Immature natural killer cell (primary cell): ENCODE measurements around the gene TMEM129. TPM values are rescaled to one million over a fixed set of nuclear protein-coding genes. Genes with fewer than 3 reads are reported as not detected.

Source experiments
- DNase-seq, 3 donors: peaks; one replicate each; pipeline ENCODE4 v3.0.0; 2022; ENCODE audit warnings: mixed read lengths in 1 of 3
- H3K27ac Mint-ChIP-seq, 6 donors: one replicate each; pipeline ENCODE4 v1.8.0; 2020; ENCODE audit warnings: mixed read lengths in 6 of 6, mild to moderate bottlenecking in 5 of 6, inconsistent platforms in 4 of 6, moderate library complexity in 3 of 6
- H3K27me3 Mint-ChIP-seq, 3 donors: one replicate each; pipeline ENCODE4 v1.8.0; 2020 to 2021; ENCODE audit warnings: low read depth in 3 of 3, mild to moderate bottlenecking in 3 of 3, mixed read lengths in 3 of 3, moderate library complexity in 3 of 3, inconsistent platforms in 1 of 3
- H3K36me3 Mint-ChIP-seq, 3 donors: one replicate each; pipeline ENCODE4 v1.8.0; 2020; ENCODE audit warnings: mixed read lengths in 3 of 3, inconsistent platforms in 2 of 3, mild to moderate bottlenecking in 2 of 3
- H3K4me1 Mint-ChIP-seq, 2 donors: one replicate each; pipeline ENCODE4 v1.8.0; 2020; ENCODE audit warnings: inconsistent platforms in 2 of 2, mild to moderate bottlenecking in 2 of 2, mixed read lengths in 2 of 2, moderate library complexity in 1 of 2
- H3K4me3 Mint-ChIP-seq, 5 donors: one replicate each; pipeline ENCODE4 v1.8.0; 2020; ENCODE audit warnings: mild to moderate bottlenecking in 5 of 5, mixed read lengths in 5 of 5, inconsistent platforms in 3 of 5, moderate library complexity in 3 of 5
- H3K9me3 Mint-ChIP-seq, 6 donors: one replicate each; pipeline ENCODE4 v1.8.0; 2020; ENCODE audit warnings: mild to moderate bottlenecking in 6 of 6, mixed read lengths in 6 of 6, inconsistent platforms in 4 of 6, moderate library complexity in 3 of 6
- polyA plus RNA-seq, 3 donors: library from polyadenylated mRNA; unstranded; fragments of 300-500 nt; fragmentation: Illumina TruSeq; gene quantifications; one replicate each; pipeline ENCODE4 v1.2.3, GENCODE V29; 2021

Gene TMEM129
- polyA plus RNA-seq, 3 donors from 2014 or later, result 25.5 to 37.9 (median 37.3) TPM

- peaks cover 0 to 2% (median 0%) of the 10 kb centered on the region in 3 donors for H3K27me3 Mint-ChIP-seq
- H3K4me1 Mint-ChIP-seq, result no peaks in the 10 kb centered on the region
- H3K4me3 Mint-ChIP-seq, result no peak overlapping the region
- no peaks in the 10 kb centered on the region for H3K9me3 Mint-ChIP-seq
- DNase-seq, result no peak
- H3K36me3 Mint-ChIP-seq, result peaks cover 0 to 9% (median 4%) of the 10 kb centered on the region in 3 donors
- no peak overlapping the region for H3K27ac Mint-ChIP-seq
These were observed 23.4 kb upstream of the TMEM129 start for GRCh38 chr4:1744552-1744951.

DNA sequence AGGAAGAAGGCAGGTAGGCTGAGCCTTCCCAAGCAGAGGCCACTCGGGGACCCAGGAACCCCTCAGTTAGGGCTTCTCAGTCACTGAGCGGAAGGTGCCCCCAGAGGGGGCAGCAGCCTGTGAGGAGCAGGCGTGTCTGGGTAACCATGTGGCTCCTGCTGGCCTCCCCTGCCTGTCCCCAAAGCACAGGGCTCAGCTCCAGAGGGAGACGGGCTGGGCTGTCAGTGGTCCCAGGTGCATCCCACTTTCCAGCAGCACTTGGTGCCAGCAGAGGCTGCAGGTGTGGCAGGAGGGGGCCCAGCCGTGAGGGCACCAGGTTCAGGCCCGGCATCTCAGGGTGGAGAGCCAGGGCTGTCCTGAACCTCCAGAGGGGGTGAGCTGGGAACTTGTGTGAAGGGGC, 22.9 kb upstream of the TMEM129 start:
- Mint-ChIP-seq H3K4me1 (no peaks in the 10 kb centered on the region), H3K9me3 (peaks cover 0 to under 1% (median 0%) of the 10 kb centered on the region in 6 donors), H3K4me3 (no peak overlapping the region), H3K27me3 (peaks cover 0 to 2% (median 0%) of the 10 kb centered on the region in 3 donors), H3K36me3 (peaks cover under 1 to 11% (median 4%) of the 10 kb centered on the region in 3 donors), H3K27ac (no peak overlapping the region)
- no peak for DNase-seq

DNA sequence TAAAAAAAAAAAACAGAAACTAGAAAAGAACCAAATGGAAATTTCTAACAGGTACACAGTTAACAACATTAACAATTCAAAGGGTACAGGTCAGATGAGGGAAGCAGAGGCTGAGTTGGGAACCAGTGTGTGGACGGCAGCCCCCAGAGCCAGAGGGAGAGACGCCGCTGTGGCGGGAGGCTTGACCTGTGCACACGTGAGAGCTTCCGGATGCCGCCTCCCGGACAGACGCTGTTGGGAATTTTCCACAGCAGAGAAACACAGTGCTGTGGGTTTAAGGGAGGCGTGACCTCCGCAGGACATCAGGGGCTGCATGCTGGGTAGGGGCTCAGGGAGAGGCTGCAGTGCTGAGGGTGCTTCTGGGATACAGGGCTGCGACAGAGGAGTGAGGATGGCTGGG, 22.4 kb upstream of the TMEM129 start:
- DNase-seq, result no peak
- Mint-ChIP-seq H3K9me3 (peaks cover 0 to 5% (median 0%) of the 10 kb centered on the region in 6 donors), H3K27ac (peak overlapping the region in 1 of 6 donors; percentile 57), H3K4me3 (no peak overlapping the region), H3K4me1 (no peaks in the 10 kb centered on the region), H3K27me3 (peaks cover 0 to 2% (median 0%) of the 10 kb centered on the region in 3 donors), H3K36me3 (peaks cover 5 to 15% (median 8%) of the 10 kb centered on the region in 3 donors)

- Mint-ChIP-seq H3K4me3 (no peak overlapping the region), H3K27ac (no peak overlapping the region), H3K9me3 (peaks cover 0 to 9% (median 0%) of the 10 kb centered on the region in 6 donors), H3K4me1 (no peaks in the 10 kb centered on the region), H3K36me3 (peaks cover 7 to 28% (median 15%) of the 10 kb centered on the region in 3 donors), H3K27me3 (peaks cover 0 to 2% (median 0%) of the 10 kb centered on the region in 3 donors)
- DNase-seq, result no peak
These were observed 20.1 kb upstream of the TMEM129 start for GRCh38 chr4:1741208-1741607.

- Mint-ChIP-seq H3K9me3 (peaks cover 0 to 9% (median 0%) of the 10 kb centered on the region in 6 donors), H3K36me3 (peaks cover 7 to 28% (median 15%) of the 10 kb centered on the region in 3 donors), H3K27me3 (peaks cover 0 to 2% (median 0%) of the 10 kb centered on the region in 3 donors), H3K27ac (no peak overlapping the region), H3K4me3 (no peak overlapping the region), H3K4me1 (no peaks in the 10 kb centered on the region)
- no peak for DNase-seq
These were observed 19.0 kb upstream of the TMEM129 start for GRCh38 chr4:1740021-1740545.

DNA sequence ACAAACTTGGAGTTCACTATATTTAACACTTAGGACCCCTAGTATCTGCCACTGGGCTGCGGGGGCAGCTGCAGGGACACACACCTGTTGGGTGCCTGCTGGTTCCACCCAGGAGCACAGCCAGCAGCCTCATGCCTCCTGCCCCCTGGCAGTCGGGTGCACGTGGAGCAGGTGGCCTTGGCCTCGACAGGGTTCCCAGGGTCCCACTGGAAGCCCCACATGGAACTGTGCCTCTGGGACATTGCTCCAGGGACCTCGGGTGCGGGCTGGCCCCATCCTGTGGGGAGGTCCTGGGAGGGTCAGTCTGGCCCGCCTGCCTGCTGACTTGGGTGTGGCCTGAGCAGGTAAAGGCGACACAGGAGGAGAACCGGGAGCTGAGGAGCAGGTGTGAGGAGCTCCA, 18.2 kb upstream of the TMEM129 start:
- H3K9me3 Mint-ChIP-seq, result peaks cover 0 to 9% (median 0%) of the 10 kb centered on the region in 6 donors
- H3K36me3 Mint-ChIP-seq, result peaks cover 7 to 28% (median 15%) of the 10 kb centered on the region in 3 donors
- DNase-seq, result no peak
- H3K27me3 Mint-ChIP-seq, result peaks cover 0 to 2% (median 0%) of the 10 kb centered on the region in 3 donors
- no peak overlapping the region for H3K4me3 Mint-ChIP-seq
- no peak overlapping the region for H3K27ac Mint-ChIP-seq
- no peaks in the 10 kb centered on the region for H3K4me1 Mint-ChIP-seq

- Mint-ChIP-seq H3K4me1 (no peaks in the 10 kb centered on the region), H3K4me3 (no peak overlapping the region), H3K27me3 (no peaks in the 10 kb centered on the region), H3K36me3 (peaks cover 7 to 26% (median 13%) of the 10 kb centered on the region in 3 donors), H3K27ac (no peak overlapping the region), H3K9me3 (peaks cover 0 to 9% (median 0%) of the 10 kb centered on the region in 6 donors)
- no peak for DNase-seq
These were observed 17.3 kb upstream of the TMEM129 start for GRCh38 chr4:1738410-1738809.

DNA sequence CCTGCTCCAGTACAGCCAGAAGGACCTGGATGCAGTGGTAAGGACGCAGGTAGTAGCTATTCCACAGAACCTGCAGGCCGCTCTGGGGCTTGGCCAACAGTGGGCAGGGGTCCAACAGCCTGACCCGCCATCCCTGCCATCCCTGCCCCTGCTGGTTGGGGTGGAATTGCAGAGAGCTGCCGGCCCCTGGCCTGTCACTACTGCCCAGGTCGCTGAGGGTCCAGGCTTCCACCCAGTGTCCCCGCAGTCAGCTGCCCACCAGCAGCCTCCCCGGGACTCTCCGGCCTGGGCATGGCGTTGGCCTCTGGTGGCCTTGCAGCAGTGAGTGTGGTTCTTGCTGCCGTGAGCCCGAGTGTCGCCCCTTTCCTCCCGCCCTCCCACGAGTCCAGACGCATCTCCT, 16.5 kb upstream of the TMEM129 start:
- no peaks in the 10 kb centered on the region for H3K27me3 Mint-ChIP-seq
- no peaks in the 10 kb centered on the region for H3K4me1 Mint-ChIP-seq
- no peak overlapping the region for H3K4me3 Mint-ChIP-seq
- no peak overlapping the region for H3K27ac Mint-ChIP-seq
- DNase-seq, result no peak
- H3K9me3 Mint-ChIP-seq, result peaks cover 0 to 9% (median 0%) of the 10 kb centered on the region in 6 donors
- H3K36me3 Mint-ChIP-seq, result peaks cover 7 to 24% (median 11%) of the 10 kb centered on the region in 3 donors

DNA sequence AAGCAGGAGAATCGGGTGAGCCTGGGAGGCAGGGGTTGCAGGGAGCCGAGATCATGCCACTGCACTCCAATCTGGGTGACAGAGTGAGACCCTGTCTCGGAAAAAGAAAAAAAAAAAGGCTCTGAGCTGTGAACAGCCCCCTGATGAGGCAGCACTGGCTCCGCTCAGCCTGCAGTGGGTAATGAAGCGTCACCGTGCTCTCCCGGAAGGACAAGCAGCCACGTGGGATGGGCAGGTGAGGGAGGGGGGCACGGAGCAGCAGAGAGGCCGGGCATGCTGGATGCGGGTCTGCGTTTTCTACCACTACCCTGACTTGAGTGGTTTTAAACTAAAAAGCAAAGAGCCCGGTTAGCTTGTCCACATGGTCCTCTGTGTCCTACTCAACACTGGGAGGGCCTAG, 15.7 kb upstream of the TMEM129 start:
- Mint-ChIP-seq H3K27ac (no peak overlapping the region), H3K27me3 (no peaks in the 10 kb centered on the region), H3K4me1 (no peaks in the 10 kb centered on the region), H3K9me3 (peaks cover 0 to 9% (median 0%) of the 10 kb centered on the region in 6 donors), H3K36me3 (peaks cover 7 to 24% (median 11%) of the 10 kb centered on the region in 3 donors), H3K4me3 (no peak overlapping the region)
- no peak for DNase-seq

DNA sequence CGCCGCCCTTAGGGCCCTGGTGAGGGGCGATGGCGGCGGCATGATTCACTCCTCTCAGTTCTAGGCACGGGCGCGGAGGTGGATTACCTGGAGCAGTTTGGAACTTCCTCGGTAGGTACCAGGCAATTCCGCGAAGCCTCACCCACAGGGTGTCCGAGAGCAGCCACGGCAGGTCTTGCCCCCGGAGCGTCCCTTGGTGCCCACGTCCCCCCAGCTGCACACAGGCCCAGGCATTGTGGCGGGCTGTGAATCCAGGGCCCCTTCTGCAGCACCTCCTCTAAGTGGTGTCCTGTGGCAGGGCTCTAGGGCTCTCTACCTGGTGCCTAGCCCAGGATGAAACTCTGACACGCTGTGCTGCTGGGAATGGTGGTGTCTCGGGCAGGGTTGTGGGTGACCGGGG, 14.1 kb upstream of the TMEM129 start:
- H3K4me3 Mint-ChIP-seq, result no peak overlapping the region

GRCh38 chr4:1732911-1733310, 11.8 kb upstream of the TMEM129 start:
- Mint-ChIP-seq H3K36me3 (peaks cover 0 to 15% (median 0%) of the 10 kb centered on the region in 3 donors), H3K9me3 (no peaks in the 10 kb centered on the region), H3K4me1 (peaks cover 0 to 6% of the 10 kb centered on the region in 2 donors), H3K4me3 (no peak overlapping the region), H3K27ac (peak overlapping the region in 1 of 6 donors; percentile 28), H3K27me3 (no peaks in the 10 kb centered on the region)
- DNase-seq, result no peak

More for the DNA sequence above, 14.1 kb upstream of the TMEM129 start:
- Mint-ChIP-seq H3K27ac (no peak overlapping the region), H3K9me3 (peaks cover 0 to 9% (median 0%) of the 10 kb centered on the region in 6 donors), H3K27me3 (no peaks in the 10 kb centered on the region), H3K4me1 (no peaks in the 10 kb centered on the region), H3K36me3 (peaks cover 7 to 19% (median 11%) of the 10 kb centered on the region in 3 donors)
- DNase-seq, result no peak

DNA sequence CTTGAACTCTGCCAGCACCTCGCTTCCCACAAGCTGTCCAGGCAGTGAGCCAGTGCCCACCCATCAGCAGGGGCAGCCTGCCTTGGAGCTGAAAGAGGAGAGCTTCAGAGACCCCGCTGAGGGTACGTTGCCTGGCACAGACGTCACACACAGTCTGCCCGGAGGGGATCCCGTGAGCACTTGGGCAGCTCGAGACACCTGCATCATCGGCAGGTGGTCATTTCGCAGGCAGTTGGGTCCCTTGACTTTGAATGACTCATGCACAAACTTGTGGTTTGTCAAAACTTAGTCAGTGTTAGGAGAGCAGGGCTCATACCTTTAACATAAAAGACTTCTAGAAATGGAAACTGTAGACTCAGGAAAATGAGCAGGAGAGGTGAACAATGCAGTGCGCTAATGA, 10.1 kb upstream of the TMEM129 start:
- Mint-ChIP-seq H3K9me3 (no peaks in the 10 kb centered on the region), H3K27me3 (no peaks in the 10 kb centered on the region), H3K27ac (no peak overlapping the region), H3K36me3 (peaks cover 0 to 8% (median 3%) of the 10 kb centered on the region in 3 donors), H3K4me3 (no peak overlapping the region), H3K4me1 (peaks cover 5 to 11% of the 10 kb centered on the region in 2 donors)
- DNase-seq, result no peak

- DNase-seq, result no peak
- Mint-ChIP-seq H3K36me3 (peaks cover 0 to 8% (median 5%) of the 10 kb centered on the region in 3 donors), H3K4me3 (no peak overlapping the region), H3K4me1 (peaks cover 6 to 12% of the 10 kb centered on the region in 2 donors), H3K27me3 (no peaks in the 10 kb centered on the region), H3K27ac (no peak overlapping the region), H3K9me3 (no peaks in the 10 kb centered on the region)
These were observed 9.5 kb upstream of the TMEM129 start for GRCh38 chr4:1730532-1731135.
